GM12872 (cell line): ENCODE data around the gene RPS16.

Experiments
- CTCF ChIP-seq: IDR thresholded peaks from 3 replicates; pipeline ENCODE4 v1.5.1; 2011; ENCODE audit warnings: low read depth, mild to moderate bottlenecking, low read length, moderate library complexity; ENCODE audit not compliant: insufficient read depth

RPS16 gene

GRCh38 chr19:39474139-39474620 is 38.4 kb upstream of the RPS16 start:
- TF ChIP-seq CTCF, result peak; percentile 88

GRCh38 chr19:39473443-39473960 is 37.8 kb upstream of the RPS16 start:
- no peak for TF ChIP-seq CTCF

- no peak for TF ChIP-seq CTCF
Observed at GRCh38 chr19:39472746-39473442, 37.1 kb upstream of the RPS16 start.

- no peak for TF ChIP-seq CTCF
Observed at GRCh38 chr19:39471756-39472536, 36.2 kb upstream of the RPS16 start.

DNA sequence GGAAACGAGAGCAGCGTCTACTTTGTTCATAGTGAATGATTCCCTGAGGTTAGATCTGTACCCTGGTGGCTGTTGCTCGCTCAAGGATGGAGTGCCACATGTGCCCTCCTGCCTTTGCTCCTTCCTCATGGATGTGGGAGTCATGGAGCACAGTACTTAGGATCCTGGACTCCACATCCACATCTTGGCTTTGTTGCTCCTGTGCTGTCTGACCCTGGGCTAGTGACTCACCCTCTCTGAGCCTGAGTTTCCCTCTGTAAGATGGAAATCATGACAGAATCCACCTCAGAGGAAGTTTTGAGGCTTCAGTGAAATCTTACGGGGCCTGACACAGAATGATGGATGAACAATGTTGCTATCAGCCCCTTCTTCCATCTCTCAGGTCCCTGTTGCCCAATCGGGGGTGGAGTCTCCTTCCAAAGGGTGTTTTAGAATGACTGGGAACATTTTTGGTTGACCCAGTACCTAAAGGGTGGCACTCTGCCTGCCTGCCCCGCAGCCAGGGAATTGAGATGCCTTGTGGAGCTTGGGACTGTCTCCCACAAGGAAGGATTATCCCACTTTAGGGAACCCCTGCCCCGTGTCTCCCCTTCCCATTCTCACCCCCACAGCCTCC is 35.1 kb upstream of the RPS16 start:
- TF ChIP-seq CTCF, result no peak

- TF ChIP-seq CTCF, result no peak
Observed at GRCh38 chr19:39469567-39469966, 33.8 kb upstream of the RPS16 start.

DNA sequence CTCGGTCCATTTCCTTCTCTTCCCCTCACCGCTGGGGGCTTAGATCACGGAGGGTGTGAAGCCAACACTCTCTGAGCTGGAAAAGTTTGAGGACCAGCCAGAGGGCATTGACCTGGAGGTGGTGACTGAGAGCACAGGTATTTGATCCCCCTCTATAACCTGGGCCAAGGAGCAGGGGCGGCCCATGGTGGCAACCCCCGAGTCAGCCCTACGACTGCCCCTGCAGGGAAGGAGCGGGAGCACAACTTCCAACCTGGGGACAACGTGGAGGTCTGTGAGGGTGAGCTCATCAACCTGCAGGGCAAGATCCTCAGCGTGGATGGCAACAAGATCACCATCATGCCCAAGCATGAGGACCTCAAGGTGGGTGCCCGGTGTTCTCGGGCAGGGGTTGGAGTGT is 33.3 kb upstream of the RPS16 start:
- TF ChIP-seq CTCF, result no peak
